Measurements from ENCODE around the gene TRDN. TPM values are rescaled to one million over a fixed set of nuclear protein-coding genes. Genes with fewer than 3 reads are reported as not detected.

Gene TRDN
- total and polyA plus RNA-seq, 8 donors, result 0.08 to 0.21 TPM; not detected in 6

- Histone ChIP-seq H3K27ac (no peak overlapping the region), H3K36me3 (no peaks in the 10 kb centered on the region), H3K4me1 (no peaks in the 10 kb centered on the region), H3K9me3 (no peaks in the 10 kb centered on the region), H3K27me3 (no peaks in the 10 kb centered on the region), H3K4me3 (no peak overlapping the region)
- 71 to 78% methylated on average over 2 of the region's 2 CpGs for WGBS, 2 donors
- DNase-seq (no peak), ATAC-seq (no peak), FAIRE-seq (no peak)
- TF ChIP-seq CTCF (IDR thresholded peaks at IDR 0.05), result no peak
- intact Hi-C loops (cut with DNase I), result no loop called here
Measured at GRCh38 chr6:123168892-123169773, 467.6 kb downstream of the TRDN start.

GRCh38 chr6:123168466-123168865 lies 468.3 kb downstream of the TRDN start:
- Histone ChIP-seq H3K27me3 (no peaks in the 10 kb centered on the region), H3K4me1 (no peaks in the 10 kb centered on the region), H3K9me3 (no peaks in the 10 kb centered on the region), H3K27ac (no peak overlapping the region), H3K36me3 (no peaks in the 10 kb centered on the region), H3K4me3 (no peak overlapping the region)
- FAIRE-seq, result no peak
- TF ChIP-seq CTCF (IDR thresholded peaks at IDR 0.05), result no peak
- DNase-seq, result no peak
- WGBS, 2 donors, result 84% methylated on average over 1 of the region's 1 CpG
- no peak for ATAC-seq
- intact Hi-C loops (cut with DNase I), result no loop called here

Other genes with a start within 250 kb of the TRDN start
- under 1 TPM in 1 of 6 donors, not detected in 5; 0.09 TPM for gene NKAIN2, start 166.9 kb upstream of the TRDN start, total RNA-seq
- gene NKAIN2, start 166.9 kb upstream of the TRDN start, polyA plus RNA-seq, result under 1 TPM in 1 of 2 donors, not detected in 1; 0.02 TPM